ENCODE results near the gene CFAP73. TPM values are rescaled to one million over a fixed set of nuclear protein-coding genes. Genes with fewer than 3 reads are reported as not detected.

Gene CFAP73
- total RNA-seq, 2 experiments from 2014 or later, result not detected

Small RNAs within 50 kb of the gene (microRNA-seq; reads per million reads assigned to microRNA genes)
- gene MIR7106, result not detected

Other genes starting within 250 kb of the CFAP73 start
- gene OAS1, start 242.8 kb upstream of the CFAP73 start, total RNA-seq, result 100 to 1,000 TPM; 161 to 292 TPM
- gene OAS3, start 211.2 kb upstream of the CFAP73 start, total RNA-seq, result 100 to 1,000 TPM; 290 to 394 TPM
- gene OAS2, start 171.2 kb upstream of the CFAP73 start, total RNA-seq, result 100 to 1,000 TPM; 276 to 383 TPM
- gene DTX1, start 93.0 kb upstream of the CFAP73 start, total RNA-seq, result under 1 TPM; 0.16 to 0.35 TPM
- gene RASAL1, start 14.0 kb upstream of the CFAP73 start, total RNA-seq, result not detected
- gene DDX54, start 35.8 kb downstream of the CFAP73 start, total RNA-seq, result 10 to 100 TPM; 71.5 to 99.0 TPM
- 10 to 100 TPM; 23.1 to 29.6 TPM for gene RITA1, start 36.0 kb downstream of the CFAP73 start, total RNA-seq
- gene TPCN1, start 71.7 kb downstream of the CFAP73 start, total RNA-seq, result 10 to 100 TPM; 21.4 to 23.3 TPM
- gene SLC8B1, start 185.4 kb downstream of the CFAP73 start, total RNA-seq, result 10 to 100 TPM; 18.5 to 20.6 TPM
- 10 to 100 TPM; 11.2 to 12.5 TPM for gene PLBD2, start 208.9 kb downstream of the CFAP73 start, total RNA-seq